Measurements from ENCODE around the gene HSPA12A.

DNA sequence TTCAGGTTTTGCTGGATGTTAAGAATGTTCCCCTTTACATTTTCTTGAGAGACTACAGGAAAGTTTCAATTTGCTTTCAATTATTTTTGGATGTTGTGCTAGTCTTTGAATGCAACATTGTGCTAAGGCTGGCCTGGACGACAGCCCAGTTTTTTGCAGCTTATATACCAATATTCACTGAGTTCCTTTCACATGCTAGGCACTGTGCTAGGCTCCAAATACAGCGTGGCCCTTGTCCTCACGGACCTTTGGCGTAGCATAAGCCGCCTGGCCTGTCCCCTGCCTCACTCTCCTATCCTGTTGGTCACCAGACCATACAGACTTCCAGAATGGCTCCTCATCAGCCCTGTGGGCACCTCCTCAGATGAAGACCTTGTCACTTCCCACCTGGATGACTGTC is 19.5 kb upstream of the HSPA12A start:
- TF ChIP-seq, protein P1, sequence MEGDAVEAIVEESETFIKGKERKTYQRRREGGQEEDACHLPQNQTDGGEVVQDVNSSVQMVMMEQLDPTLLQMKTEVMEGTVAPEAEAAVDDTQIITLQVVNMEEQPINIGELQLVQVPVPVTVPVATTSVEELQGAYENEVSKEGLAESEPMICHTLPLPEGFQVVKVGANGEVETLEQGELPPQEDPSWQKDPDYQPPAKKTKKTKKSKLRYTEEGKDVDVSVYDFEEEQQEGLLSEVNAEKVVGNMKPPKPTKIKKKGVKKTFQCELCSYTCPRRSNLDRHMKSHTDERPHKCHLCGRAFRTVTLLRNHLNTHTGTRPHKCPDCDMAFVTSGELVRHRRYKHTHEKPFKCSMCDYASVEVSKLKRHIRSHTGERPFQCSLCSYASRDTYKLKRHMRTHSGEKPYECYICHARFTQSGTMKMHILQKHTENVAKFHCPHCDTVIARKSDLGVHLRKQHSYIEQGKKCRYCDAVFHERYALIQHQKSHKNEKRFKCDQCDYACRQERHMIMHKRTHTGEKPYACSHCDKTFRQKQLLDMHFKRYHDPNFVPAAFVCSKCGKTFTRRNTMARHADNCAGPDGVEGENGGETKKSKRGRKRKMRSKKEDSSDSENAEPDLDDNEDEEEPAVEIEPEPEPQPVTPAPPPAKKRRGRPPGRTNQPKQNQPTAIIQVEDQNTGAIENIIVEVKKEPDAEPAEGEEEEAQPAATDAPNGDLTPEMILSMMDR (IDR thresholded peaks at IDR 0.05): no peak
- no peak for TF ChIP-seq POLR2A (IDR thresholded peaks at IDR 0.05)

All from Peyer's patch (tissue), 4 donors.